ENCODE data around the gene KCP. TPM values are rescaled to one million over a fixed set of nuclear protein-coding genes. Genes with fewer than 3 reads are reported as not detected.

Gene KCP
- total RNA-seq, 1 experiment from 2014 or later: not detected

DNA sequence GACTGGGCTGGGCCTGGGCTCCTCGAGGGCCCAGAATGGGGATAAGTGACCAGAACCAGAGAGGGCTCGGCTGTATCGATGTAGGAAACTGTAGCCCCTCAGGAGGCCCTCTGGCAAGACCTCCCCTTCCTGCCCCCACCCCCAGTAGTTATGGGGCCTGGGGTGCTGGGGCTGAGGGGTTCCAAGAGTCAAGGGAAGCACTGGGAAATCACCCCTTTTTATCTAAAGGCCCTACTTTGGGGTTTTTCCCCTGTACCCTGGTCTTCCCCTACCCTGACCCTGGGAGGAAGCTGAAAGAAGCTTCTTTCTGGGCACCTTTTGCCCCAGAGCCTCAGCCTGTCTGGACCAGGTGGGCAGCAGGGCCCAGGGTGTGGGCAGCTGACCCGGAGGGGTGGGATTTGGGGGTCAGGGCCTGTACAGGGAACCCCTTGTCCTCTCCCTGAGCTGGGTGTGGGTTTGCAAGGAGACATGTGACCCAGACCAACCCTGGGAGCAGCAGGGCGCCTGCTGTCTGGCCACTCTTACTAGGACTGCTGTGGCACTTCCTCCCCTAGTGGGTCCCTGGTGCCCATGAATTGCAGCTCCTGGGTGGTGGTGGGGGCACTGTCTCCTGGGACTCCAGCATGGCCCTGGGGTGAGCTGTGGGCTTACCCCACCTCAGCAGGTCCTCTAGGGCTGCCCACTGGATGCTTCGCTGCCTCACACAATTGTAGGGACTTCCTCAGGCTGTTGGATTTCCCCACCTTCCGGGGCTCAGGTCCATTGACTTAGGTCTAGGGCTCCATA lies 28.8 kb upstream of the KCP start:
- DNase-seq (ENCODE audit: extremely low read depth, low read depth): no peak

DNA sequence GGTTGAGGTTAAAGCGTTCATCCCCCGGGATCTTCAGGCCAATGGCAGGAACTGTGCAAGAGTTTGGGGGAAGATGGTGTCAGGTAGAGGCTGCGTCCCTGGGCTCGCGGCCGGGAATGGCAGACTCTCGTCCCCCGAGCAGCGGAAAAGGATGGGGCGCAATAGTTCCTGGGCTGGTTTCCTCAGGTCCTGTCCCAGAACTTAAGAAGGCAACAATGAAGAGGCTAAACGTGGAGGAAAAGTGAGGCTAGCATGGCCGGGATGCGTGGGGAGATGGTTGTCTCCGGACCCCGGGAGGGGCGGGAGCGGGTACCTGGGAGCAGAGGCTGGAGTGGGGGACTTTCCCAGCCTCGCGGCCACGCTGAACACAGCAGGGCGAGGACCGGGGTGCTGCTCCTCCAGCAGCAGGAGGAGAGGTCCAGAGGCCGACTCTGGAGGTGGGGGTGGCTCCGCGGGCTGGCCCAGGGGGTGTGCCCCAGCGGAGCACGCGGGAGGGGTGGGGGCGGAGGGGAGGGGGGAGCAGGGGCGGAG lies 28.1 kb upstream of the KCP start:
- no peak for DNase-seq (ENCODE audit: extremely low read depth, low read depth)

DNA sequence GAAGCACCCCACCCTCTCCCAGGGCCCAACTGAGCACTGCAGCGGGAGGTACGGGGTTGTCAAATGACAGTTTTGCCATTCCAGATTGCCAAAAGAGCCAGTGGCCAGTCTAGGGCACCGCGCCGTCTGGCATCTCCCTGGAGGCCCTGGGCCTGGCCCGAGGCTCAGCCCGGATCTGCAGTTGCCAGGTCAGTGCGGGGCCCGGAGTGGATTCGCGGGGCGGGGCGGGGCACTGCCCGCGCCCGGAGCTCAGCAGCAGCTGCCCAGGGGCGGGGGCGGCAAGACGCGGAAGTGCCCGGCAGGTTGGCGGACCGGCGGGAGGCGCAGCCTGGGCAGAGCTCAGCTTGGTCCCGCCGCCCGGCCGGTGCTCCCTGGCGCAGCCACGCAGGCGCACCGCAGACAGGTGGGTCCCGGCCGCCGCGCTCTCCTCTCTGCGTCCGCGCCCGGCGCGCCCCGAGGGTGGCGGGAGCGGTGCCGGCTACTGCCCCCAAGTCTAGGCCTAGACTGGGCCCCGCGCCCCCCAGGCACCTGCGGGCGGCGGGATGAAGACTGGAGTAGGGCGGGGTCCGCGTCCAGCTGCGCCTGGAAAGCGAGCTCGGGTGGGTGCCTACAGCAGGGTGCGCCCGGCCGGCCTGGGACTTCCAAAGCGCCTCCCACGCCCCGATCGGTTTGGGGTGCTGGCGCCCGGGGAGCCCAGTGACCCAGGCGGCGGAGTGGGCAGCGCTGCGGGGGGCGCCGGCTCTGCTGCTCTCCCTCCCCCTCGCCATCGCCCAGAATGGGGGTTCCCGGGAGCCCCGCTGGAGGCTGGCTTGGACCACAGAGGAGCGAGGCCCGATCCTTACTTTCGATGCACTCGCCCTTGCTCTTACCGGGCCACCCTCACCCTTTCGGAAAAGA lies 27.4 kb upstream of the KCP start, which contains the start of gene IRF5:
Gene IRF5 (plus strand): TSS at position 281 of the 897 bp plus-strand sequence. CDS start 4,155 bp downstream, outside the sequence.
- peak; percentile 28 for DNase-seq (ENCODE audit: extremely low read depth, low read depth)

DNA sequence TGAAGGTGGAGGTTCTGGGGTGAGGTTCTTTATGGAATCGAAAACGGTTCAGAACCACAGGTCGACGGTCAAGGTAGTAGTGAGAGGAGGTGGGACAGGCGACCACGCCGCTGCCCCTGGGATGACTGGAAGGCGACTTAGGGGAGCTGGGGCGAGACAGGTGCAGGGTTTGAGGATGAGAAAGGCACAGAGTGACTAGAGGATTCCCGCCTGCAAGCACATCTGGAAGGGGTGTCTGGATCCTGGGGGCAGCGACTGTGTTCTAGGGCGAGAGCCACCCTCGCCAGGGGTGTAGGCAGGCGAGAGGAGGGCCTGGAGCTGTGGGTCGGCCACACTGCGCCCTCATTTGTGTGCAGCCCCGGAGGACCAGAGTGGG lies 26.8 kb upstream of the KCP start:
- no peak for DNase-seq (ENCODE audit: extremely low read depth, low read depth)

DNA sequence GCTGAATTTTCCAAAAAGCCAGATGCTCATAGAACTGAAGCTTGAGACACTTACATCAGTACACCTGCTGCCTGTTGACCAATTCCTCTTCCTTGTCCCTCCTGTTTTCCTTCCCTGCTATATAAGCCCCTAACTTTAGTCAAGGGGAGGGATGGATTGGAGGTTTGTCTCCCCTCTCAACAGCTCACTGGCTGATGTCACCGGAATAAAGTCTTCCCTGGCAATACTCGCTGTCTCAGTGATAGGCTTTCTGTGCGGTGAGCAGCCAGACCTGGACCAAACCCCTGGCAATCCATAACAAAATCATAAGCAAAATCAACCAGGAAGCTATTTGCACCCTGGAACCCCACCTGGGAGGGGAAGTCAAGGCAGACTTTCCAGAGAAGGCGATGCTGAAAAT lies 26.3 kb upstream of the KCP start:
- DNase-seq (ENCODE audit: extremely low read depth, low read depth): no peak

DNA sequence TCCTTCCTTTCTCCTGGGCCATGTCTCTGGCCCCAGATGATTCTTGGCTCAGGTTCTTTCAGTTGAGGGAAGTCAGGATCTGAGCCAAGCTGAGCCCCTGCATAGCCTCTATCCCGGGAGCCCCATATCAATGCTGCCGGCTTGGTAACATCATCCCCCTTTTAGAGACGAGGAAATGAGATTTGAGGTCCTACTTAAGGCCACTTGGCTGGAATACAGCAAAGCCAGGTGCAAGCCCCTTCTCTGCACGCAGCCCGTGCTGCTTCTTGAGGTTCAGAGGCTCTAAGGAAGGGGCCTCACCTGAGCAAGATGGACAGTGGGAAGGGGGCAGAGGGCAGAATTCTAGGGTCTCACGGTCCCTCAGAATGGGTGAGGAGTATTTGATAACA lies 24.8 kb upstream of the KCP start:
- no peak for DNase-seq (ENCODE audit: extremely low read depth, low read depth)

DNA sequence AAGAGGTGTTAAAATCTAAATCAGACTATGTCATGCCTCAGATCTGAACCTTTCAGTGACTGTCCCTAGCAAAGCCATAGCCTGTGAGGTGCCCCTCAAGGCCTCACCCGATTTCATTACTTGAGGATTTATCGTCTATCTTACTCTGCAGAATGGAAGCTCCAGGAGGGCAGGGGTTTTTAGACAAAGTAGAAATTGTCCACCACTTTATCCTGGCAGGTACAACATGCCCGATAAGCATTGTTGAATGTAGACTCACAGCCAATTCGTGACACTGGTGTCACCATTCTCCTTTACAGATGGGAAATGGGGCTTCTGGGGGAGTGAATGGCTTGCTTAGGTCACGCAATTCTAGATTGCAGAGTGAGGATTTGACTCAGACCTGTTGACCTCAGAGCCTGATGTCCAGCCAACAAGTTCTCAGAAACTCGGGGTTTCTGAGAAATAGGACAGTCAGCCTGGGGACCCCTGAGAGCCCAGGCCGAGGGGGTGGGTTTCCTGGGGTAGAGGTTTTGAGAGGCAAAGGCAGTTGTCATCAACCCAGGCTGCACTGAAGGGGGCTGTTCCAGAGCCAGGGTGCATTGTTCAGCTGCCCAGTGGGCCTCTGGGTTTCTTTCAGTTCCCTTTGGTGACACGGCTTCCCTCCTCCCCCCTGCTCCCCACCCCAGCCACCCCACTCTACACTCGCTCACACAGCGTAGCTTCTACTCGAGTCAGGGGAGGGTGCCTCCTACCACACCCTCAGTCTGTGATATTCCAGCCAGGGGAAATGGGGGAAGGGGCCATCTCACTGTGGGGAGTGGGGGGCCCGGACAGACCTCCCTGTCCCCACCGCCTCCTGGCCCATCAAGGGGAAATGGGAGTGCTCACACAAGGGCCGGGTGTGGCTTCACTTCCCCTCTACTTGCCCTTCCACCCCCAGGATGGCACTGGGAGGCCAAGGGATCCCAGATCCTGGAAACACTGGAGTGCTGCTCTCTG lies 24.1 kb upstream of the KCP start:
- DNase-seq (ENCODE audit: extremely low read depth, low read depth): no peak

DNA sequence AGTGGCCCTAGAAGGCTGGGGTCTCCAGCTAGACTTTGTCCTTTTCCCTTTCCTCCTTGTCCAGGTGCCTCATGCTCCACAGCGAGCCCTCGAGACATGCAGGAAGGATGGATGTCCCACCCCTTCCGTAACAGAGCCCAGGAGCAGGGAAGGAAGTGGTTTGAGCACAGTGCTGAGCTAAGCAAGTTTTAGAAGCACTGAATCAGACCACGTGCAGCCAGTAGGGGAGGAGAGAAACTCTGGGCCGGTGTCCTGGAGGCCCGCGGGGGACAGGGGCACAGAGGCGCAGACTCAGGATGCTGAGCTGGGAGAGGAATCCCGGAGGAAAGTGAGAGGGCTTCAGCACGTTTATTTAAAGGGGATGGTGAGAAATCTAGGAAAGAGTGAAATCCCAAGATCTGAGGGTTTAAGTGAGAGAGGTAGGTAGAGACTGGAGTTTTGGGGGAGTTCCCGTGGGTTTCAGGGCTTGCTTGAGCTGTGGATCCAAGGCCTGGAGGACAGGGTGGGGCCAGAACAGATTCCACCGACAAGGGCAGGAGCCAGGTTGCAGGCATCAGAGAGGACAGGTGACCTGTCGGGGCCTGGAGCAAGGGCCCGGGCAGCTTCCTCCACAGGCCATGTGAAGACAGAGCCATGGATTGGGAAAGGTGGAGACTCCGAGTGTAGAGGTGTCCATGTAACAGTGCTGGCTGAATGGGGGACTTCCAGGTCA lies 22.8 kb upstream of the KCP start:
- no peak for DNase-seq (ENCODE audit: extremely low read depth, low read depth)

DNA sequence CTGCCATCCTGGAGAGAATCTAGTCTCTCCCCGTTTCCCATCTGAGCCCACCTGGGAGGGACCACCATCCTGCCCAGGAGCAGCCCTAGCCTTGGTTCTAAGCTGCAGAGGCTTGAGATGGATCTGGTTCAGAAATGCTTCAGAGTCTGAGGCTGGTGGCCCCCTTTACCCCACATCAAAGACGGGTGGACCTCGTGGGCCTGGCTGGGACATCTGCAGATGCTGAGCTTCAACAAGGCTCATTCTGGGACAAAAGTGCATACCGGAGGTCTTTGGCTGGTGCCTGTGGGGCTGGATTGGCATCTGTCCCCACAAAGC lies 22.3 kb upstream of the KCP start:
- DNase-seq (ENCODE audit: extremely low read depth, low read depth): no peak

DNA sequence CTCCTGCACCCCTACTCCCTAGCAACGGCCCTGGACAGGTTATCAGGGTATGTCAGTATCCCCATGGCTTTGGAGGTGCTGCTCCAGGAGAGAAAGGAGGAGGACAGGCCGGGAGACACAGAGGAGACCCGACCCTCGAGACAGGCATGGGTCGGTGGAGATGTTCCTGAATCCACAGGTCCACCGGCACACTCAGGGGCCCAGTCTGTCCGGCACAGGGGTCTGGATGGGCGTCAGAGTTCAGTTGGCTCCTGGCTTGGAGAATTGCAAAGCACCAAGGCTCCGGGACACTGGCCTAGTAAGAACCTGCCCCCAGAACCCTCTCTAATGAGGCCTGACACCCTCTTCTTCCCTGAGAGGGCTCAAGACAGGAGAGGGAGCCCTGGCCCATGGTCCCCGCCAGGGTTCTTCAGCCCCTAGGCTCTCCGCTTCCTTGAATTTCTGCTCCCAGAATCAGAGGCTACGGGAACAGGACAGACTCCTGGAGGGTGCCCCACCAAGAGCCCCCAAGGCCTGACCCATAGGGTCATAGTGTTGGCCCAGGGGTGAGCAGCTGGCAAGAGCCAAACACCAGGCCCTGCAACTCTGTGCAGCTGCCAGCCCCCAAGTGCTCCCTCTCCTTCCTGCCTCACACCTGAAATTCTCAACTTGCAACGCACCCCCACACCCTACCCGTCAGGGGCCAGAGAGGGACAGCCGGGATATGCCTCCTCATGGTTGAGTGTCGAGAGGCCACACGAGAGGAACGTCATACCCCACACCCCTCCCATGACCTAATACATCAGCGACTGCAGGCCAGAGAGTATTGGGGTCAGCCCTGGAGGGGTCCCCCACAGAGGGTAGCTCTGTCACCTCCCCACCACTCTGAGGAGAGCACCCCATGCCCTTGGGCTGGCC lies 21.7 kb upstream of the KCP start:
- no peak for DNase-seq (ENCODE audit: extremely low read depth, low read depth)

DNA sequence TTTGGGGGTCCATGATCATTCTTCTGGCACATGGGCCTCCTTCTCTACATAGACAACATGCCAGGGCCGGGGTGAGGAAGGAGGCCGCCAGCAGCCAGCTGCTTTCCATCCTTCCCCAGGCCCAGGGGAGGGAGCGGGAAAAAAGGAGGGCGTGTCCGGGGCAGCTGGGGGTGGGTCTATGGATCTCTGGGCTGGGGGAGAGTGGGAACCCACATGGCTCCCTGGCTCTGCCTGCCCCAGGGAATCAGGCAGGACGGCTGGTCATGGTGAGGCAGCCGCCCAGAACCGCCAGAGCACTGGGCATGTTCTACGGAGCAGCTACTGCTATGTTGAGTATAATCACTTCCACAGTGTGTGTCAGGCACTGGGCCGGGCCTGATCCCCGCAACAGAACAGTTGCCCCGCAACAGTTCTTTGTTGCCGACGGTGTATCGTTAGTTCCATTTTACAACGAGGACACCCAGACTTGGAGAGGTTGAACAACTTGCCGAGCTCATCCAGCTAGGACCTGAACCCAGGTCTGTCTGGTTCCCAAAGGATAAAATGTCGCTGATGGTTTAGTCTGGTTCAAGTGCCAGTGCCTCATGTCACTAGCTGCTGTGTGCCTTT lies 20.8 kb upstream of the KCP start:
- no peak for DNase-seq (ENCODE audit: extremely low read depth, low read depth)

DNA sequence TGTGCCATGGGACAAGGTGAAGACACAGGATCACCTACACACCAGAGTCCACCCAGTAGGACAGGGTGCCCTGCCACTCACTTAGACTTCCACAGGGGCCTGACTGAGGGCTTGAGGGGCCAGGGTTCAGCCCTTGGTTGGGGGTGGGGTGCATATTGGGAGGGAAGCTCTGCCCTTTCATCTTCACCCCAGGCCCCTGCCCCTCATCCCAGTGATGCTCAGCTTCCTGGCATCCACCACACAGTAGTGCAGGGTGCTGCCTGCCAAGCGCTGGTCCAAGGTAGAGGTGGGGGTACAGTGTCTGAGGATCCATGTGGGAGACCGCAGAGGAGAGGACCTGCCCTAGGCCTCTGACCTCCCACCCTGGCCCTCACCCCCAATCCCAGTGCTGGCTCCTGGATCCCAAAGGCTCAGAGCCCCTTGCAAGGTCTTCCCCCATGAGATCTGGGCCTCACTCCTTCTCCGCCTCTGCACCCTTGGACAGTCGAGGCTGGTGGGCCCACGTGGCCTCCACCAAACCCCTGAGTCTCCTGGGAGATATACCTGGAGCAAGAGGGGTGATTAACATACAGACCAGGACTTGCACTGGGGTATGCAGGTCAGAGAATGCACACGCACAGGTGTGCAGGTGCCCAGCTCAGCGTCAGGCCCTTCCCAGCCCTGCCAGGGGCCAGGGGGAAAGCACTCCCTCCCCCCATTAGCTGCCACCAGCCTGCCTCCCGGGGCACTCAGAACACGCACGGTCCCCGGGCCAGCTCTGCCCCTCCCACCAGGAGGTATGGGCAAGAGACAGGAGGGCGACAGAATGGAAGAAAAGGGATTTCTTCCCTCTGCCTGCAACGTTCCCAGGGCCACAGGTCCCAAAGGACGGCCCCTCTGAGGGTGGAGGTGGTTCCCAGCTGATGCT lies 18.6 kb upstream of the KCP start:
- no peak for DNase-seq (ENCODE audit: extremely low read depth, low read depth)

DNA sequence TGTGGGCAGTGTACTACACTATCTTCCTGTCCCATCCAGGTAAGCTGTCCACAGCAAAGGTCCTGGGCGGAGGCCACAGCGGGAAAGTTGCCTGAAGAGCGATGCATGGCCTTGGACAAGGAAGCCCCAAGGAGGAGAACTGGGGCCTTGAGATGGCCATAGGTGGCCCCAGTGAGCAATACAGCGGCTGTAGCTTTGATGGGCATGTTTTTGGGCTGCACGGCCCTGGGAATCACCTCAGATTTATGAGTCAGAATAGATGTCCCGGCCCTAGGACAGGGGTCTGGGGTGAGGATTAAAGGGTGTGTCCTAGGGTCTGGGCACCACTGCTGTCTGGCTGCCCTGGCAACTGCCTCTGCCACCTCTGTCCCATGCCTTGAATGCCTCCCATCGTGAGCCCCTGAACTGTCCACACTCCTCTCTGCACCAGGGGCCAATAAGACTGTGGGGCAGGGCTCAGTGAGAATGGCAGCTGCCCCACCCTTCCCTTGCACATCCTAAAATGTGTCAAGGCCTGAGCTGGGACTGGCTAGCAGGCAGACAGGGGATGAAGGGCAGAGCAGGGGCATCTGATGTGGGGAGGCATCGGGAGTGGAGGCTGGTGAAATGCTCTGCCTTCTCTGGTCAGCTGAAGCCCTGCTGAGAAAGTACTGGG lies 17.8 kb upstream of the KCP start:
- DNase-seq (ENCODE audit: extremely low read depth, low read depth): no peak

DNA sequence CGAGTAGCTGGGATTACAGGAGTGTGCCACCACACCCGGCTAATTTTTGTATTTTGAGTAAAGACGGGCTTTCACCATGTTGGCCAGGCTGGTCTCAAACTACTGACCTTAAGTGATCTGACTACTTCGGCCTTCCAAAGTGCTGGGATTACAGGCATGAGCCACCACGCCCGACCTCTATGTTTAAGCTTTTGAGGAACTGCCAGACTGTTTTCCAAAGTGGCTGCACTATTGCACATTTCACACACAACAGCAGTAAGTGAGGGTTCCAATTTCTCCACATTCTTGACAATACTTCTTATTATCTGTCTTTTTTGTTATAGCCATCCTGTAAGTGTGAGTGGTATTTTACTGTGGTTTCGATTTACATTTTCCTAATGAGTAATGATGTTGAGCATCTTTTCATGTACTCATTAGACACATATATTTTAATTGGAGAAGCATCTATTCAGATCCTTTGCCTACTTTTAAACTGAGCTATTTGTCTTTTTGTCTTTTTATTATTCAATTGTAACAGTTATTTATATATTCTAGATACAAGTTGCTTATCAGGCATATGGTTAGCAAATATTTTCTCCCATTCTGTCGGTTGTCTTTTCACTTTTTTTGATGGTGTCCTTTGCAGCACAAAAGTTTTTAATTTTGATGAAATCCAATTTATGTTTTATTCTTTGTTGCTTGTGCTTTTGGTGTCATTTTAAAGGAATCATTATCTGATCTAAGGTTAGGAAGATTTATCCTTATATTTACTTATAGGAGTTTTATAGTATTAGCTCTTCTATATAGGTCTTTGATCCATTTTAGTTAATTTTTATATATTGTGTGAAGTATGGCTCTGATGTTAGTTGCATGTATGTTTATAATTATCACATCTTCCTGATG lies 14.4 kb upstream of the KCP start:
- DNase-seq (ENCODE audit: extremely low read depth, low read depth): no peak

DNA sequence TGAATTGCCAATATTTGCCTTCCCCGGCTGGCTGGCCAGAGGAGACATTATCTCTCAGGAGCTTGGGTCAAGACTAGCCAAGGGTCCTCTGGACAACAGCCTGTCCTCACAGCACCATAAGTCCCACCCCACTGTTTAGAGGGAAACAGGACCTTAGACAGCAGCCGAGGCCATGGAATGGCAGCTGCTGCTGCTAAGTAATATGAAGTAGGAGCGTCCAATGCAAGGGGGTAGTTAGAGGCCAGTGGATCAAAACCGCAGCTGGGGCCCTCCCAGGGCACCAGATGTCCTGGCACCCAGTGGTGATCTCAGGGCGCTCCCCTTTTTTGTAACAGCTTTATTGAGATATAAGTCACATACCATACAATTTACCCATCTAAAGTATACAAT lies 12.9 kb upstream of the KCP start:
- no peak for DNase-seq (ENCODE audit: extremely low read depth, low read depth)

All from NCI-H460 (cell line).